SK-N-SH (cell line): ENCODE results near the gene GDNF.

Experiments
- EP300 ChIP-seq, 2 experiments: IDR thresholded peaks; 2 replicates each; pipeline versions ENCODE4 v1.4.0 to v1.6.1; 2012; ENCODE audit warnings: borderline replicate concordance in 1 of 2, low read depth in 1 of 2, low read length in 1 of 2
- EZH2phosphoT487 ChIP-seq: fragments of 200-600 bp; sonication (generic); IDR thresholded peaks from 2 replicates; pipeline ENCODE4 v1.6.1; 2017; ENCODE audit warnings: low read depth, mixed run types, mild to moderate bottlenecking, antibody characterized with exemption, moderate library complexity, borderline replicate concordance
- GATA2 ChIP-seq: sonication (generic); formaldehyde crosslinking; IDR thresholded peaks from 2 replicates; pipeline ENCODE4 v1.5.0; 2020; ENCODE audit warnings: mild to moderate bottlenecking, missing genetic modification reagents
- RFX5 ChIP-seq: IDR thresholded peaks from 2 replicates; pipeline ENCODE4 v1.6.1; 2012; ENCODE audit warnings: mild to moderate bottlenecking, improper control_type of control experiment, low read length
- TAF1 ChIP-seq: IDR thresholded peaks from 2 replicates; pipeline ENCODE4 v1.6.1; 2012; ENCODE audit warnings: low read depth, mild to moderate bottlenecking, low read length, moderate library complexity, borderline replicate concordance
- TCF12 ChIP-seq: IDR thresholded peaks from 2 replicates; pipeline ENCODE4 v1.4.0; 2012
- TEAD4 ChIP-seq: IDR thresholded peaks from 2 replicates; pipeline ENCODE4 v1.4.0; 2012; ENCODE audit warnings: mild to moderate bottlenecking, borderline replicate concordance; ENCODE audit not compliant: insufficient read depth
- TF ChIP-seq, protein P1 (sequence below): fragments of 200-600 bp; sonication (generic); IDR thresholded peaks from 2 replicates; pipeline ENCODE4 v1.6.1; 2017; ENCODE audit warnings: antibody characterized with exemption, mild to moderate bottlenecking, moderate library complexity
- TF ChIP-seq, protein P2 (sequence below): fragments of 150-350 bp; IDR thresholded peaks from 2 replicates; pipeline ENCODE4 v1.6.1; 2017; ENCODE audit warnings: antibody characterized with exemption, low read length, low read depth, borderline replicate concordance
- TF ChIP-seq, protein P3 (sequence below): fragments of 150-350 bp; IDR thresholded peaks from 2 replicates; pipeline ENCODE4 v1.6.1; 2016; ENCODE audit warnings: mild to moderate bottlenecking, low read depth, low read length

DNA sequence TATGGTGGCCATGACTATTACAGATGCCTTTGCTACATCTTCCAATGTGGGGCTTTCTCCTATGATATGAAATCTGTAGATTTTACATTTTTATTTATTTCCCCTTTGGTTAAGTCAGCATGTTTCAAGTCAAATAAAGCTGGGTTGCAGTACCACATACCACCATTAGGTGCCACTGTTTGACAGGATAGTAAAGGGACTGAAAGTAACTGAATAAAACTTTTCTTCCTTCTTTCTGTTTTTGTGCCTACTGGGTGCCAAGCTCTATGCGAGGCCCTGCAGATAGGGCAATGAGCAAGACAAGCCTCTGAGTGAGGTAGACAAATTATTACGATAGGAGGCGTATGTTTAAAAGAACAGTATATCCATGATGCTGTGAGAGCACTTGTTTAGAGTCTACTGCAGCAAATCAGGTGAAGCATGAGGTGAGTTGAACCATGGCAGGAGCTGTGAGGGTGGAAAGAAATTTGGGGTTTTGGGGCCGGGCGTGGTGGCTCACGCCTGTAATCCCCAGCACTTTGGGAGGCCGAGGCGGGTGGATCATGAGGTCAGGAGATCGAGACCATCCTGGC lies 64.8 kb downstream of the GDNF start:
- TF ChIP-seq, protein P1, sequence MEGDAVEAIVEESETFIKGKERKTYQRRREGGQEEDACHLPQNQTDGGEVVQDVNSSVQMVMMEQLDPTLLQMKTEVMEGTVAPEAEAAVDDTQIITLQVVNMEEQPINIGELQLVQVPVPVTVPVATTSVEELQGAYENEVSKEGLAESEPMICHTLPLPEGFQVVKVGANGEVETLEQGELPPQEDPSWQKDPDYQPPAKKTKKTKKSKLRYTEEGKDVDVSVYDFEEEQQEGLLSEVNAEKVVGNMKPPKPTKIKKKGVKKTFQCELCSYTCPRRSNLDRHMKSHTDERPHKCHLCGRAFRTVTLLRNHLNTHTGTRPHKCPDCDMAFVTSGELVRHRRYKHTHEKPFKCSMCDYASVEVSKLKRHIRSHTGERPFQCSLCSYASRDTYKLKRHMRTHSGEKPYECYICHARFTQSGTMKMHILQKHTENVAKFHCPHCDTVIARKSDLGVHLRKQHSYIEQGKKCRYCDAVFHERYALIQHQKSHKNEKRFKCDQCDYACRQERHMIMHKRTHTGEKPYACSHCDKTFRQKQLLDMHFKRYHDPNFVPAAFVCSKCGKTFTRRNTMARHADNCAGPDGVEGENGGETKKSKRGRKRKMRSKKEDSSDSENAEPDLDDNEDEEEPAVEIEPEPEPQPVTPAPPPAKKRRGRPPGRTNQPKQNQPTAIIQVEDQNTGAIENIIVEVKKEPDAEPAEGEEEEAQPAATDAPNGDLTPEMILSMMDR, result peak; percentile 81
- TF ChIP-seq EP300 (IDR thresholded peaks at IDR 0.05; ENCODE audit: borderline replicate concordance in 1 of 2, low read depth in 1 of 2, low read length in 1 of 2), result no peak
- no peak for TF ChIP-seq TCF12
- TF ChIP-seq EZH2phosphoT487, result no peak
- TF ChIP-seq GATA2 (CRISPR knock-in tag), result no peak
- TF ChIP-seq TEAD4, result no peak
- TF ChIP-seq TAF1, result no peak
- TF ChIP-seq, protein P2, sequence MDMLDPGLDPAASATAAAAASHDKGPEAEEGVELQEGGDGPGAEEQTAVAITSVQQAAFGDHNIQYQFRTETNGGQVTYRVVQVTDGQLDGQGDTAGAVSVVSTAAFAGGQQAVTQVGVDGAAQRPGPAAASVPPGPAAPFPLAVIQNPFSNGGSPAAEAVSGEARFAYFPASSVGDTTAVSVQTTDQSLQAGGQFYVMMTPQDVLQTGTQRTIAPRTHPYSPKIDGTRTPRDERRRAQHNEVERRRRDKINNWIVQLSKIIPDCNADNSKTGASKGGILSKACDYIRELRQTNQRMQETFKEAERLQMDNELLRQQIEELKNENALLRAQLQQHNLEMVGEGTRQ, result no peak
- no peak for TF ChIP-seq RFX5
- TF ChIP-seq, protein P3, sequence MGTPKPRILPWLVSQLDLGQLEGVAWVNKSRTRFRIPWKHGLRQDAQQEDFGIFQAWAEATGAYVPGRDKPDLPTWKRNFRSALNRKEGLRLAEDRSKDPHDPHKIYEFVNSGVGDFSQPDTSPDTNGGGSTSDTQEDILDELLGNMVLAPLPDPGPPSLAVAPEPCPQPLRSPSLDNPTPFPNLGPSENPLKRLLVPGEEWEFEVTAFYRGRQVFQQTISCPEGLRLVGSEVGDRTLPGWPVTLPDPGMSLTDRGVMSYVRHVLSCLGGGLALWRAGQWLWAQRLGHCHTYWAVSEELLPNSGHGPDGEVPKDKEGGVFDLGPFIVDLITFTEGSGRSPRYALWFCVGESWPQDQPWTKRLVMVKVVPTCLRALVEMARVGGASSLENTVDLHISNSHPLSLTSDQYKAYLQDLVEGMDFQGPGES, result no peak
